Measurements from ENCODE around the gene GET4. TPM values are rescaled to one million over a fixed set of nuclear protein-coding genes. Genes with fewer than 3 reads are reported as not detected.

Gene GET4
- total and polyA plus RNA-seq, 2 of the 8 experiments (the other 6 are each of a cell fraction or from before 2014, with no cell fraction given) = 56.7 to 74.1 TPM

GRCh38 chr7:909358-910329 lies 33.3 kb downstream of the GET4 start:
- Histone ChIP-seq H4K91ac (replicated peaks; ENCODE audit: insufficient read length, low read length) (no peak overlapping the region), H3K79me2 (ENCODE audit: control insufficient read depth in 1 of 2, insufficient read depth in 2 of 2, low read length in 2 of 2) (no peaks in the 10 kb centered on the region), H3K36me3 (ENCODE audit: control insufficient read depth in 2 of 4, insufficient read depth in 4 of 4, low read length in 3 of 4) (no peaks in the 10 kb centered on the region), H3K4me3 (ENCODE audit: extremely low read depth in 1 of 4, insufficient read depth in 2 of 4, low read depth in 3 of 4, low read length in 4 of 4) (peak overlapping the region in 1 of 4 experiments; percentile 49; a peak in 3 of 8 replicates), H3K27ac (ENCODE audit: low read depth, low read length) (no peak overlapping the region), H2AK5ac (ENCODE audit: low read depth, low read length) (no peak overlapping the region), H4K8ac (ENCODE audit: extremely low read depth, insufficient read depth, low read length) (peak overlapping the region; percentile 39; the same call in 1 of the 2 replicates), H3K23ac (ENCODE audit: insufficient read length) (no peak overlapping the region), H4K5ac (ENCODE audit: insufficient read length, low read depth, low read length) (no peak overlapping the region), H3K27me3 (replicated peaks in 1 of 4; ENCODE audit: control insufficient read depth in 3 of 4, extremely low read depth in 1 of 4, insufficient read depth in 3 of 4, low read length in 3 of 4) (peaks cover 0 to 11% (median 9%) of the 10 kb centered on the region in 4 experiments; a peak in 4 of 7 replicates), H2BK5ac (ENCODE audit: low read depth, low read length) (no peak overlapping the region), H3K9me3 (ENCODE audit: insufficient read depth in 2 of 2, low read depth in 1 of 2, low read length in 1 of 2) (no peaks in the 10 kb centered on the region), H2BK15ac (ENCODE audit: low read length) (0 out of 2 replicates have a peak overlapping the region, but pooled peaks have one; percentile 53), H3K4me1 (replicated peaks in 1 of 4; ENCODE audit: control insufficient read depth in 3 of 4, insufficient read depth in 4 of 4, low read length in 3 of 4) (peaks cover 0 to 12% (median 2%) of the 10 kb centered on the region in 4 experiments; a peak in 3 of 7 replicates), H2BK120ac (replicated peaks; ENCODE audit: low read depth, low read length) (no peak overlapping the region), H4K20me1 (replicated peaks in 1 of 2; ENCODE audit: control insufficient read depth in 1 of 2, insufficient read depth in 2 of 2, low read length in 2 of 2) (peaks cover 0 to 3% of the 10 kb centered on the region in 2 experiments), H2AFZ (ENCODE audit: low read length) (no peak overlapping the region), H3K18ac (ENCODE audit: extremely low read depth, low read length) (no peak overlapping the region; the same call in 1 of the 2 replicates), H3K4ac (replicated peaks; ENCODE audit: insufficient read length, low read depth, low read length) (no peak overlapping the region), H2BK20ac (ENCODE audit: low read length) (no peak overlapping the region), H3K4me2 (ENCODE audit: insufficient read depth in 1 of 2, low read depth in 2 of 2, low read length in 2 of 2) (peak overlapping the region; percentile 4 to 57), H3K9ac (replicated peaks in 1 of 4; ENCODE audit: extremely low read depth in 1 of 4, low read depth in 3 of 4, low read length in 3 of 4) (no peak overlapping the region), H3K23me2 (ENCODE audit: low read depth, low read length) (no peaks in the 10 kb centered on the region; the same call in 1 of the 2 replicates), H3K79me1 (ENCODE audit: low read depth, low read length) (no peaks in the 10 kb centered on the region), H2BK12ac (ENCODE audit: low read depth, low read length) (peak overlapping the region; percentile 71; the same call in 1 of the 2 replicates), H3K14ac (ENCODE audit: insufficient read length) (no peak overlapping the region), H3K56ac (replicated peaks; ENCODE audit: insufficient read length, low read depth, low read length) (no peak overlapping the region)
- DNase-seq (ENCODE audit: low read depth in 1 of 2, low spot score in 2 of 2) = no peak
- ChIA-PET POLR2A (ENCODE audit: partially characterized antibody) (interaction anchor here (0.9 to 1.2 kb wide), 2 partner anchors 35 to 73 kb away, joined by 3 read pairs; no protein-coding TSS in a partner anchor), CTCF (ENCODE audit: partially characterized antibody) (interaction anchor here (0.6 to 6.3 kb wide), 23 partner anchors 8 to 389 kb away, joined by 3 to 36 read pairs (median 4); partner anchors contain the start of gene CYP2W1)
- no peak for FAIRE-seq
- WGBS, 2 experiments (ENCODE audit: extremely low coverage in 1 of 2, insufficient coverage in 1 of 2, insufficient read length in 1 of 2, insufficient replicate concordance in 2 of 2, low coverage in 1 of 2, low lambda C conversion rate in 2 of 2, missing lambda C conversion rate in 1 of 2) = 62% methylated on average over 51 of the region's 58 CpGs; no CpG with 5 or more reads in 1 of the 2 experiments
- TF ChIP-seq HDAC2 (IDR thresholded peaks at IDR 0.05; ENCODE audit: borderline replicate concordance in 1 of 2, low read depth in 2 of 2, low read length in 2 of 2) = 0 out of 4 replicates have a peak, but pooled peaks of 1 of the 2 experiments have one; percentile 6
- no peak for TF ChIP-seq E2F6 (IDR thresholded peaks at IDR 0.05)
- peak; percentile 28 for TF ChIP-seq EZH2 (IDR thresholded peaks at IDR 0.05; ENCODE audit: low read depth, low read length, severe bottlenecking)
- TF ChIP-seq TEAD4 (IDR thresholded peaks at IDR 0.05; ENCODE audit: low read depth, low read length) = peak; percentile 70

All from H1 (cell line).